IMR-90 (cell line): ENCODE measurements around the gene LAMC2. TPM values are rescaled to one million over a fixed set of nuclear protein-coding genes. Genes with fewer than 3 reads are reported as not detected.
A peak's percentile ranks its signal among the peaks of the same experiment; 100 is the strongest.

Experiments used
- ATAC-seq: fragments of 200-7000 bp; cut with Tn5 transposase; 2 replicates; pipeline ENCODE4 v1.9.1; 2020; ENCODE audit warnings: low read depth, mild to moderate bottlenecking, moderate library complexity
- BruUV-seq: library from RNA; stranded (reverse); fragments of 400-500 nt; replicated peaks from 2 replicates; lab custom pipeline; 2021; lab: Mats Ljungman, UMichigan
- CTCF ChIA-PET: fragments of 300-600 bp; formaldehyde crosslinking; extraction: SDS; loops from one replicate; lab custom pipeline; 2021; ENCODE audit warnings: antibody characterized with exemption; lab: Yijun Ruan, JAX
- POLR2A ChIA-PET: fragments of 300-600 bp; sonication (Branson Sonifier 250); formaldehyde crosslinking; loops from one replicate; lab custom pipeline; 2022; ENCODE audit warnings: antibody characterized with exemption; ENCODE audit not compliant: unreplicated experiment; lab: Charles Lee
- DNase-seq: peaks from one replicate; pipeline ENCODE4 v3.0.0; 2013
- H2AFZ ChIP-seq: replicated peaks from 2 replicates; pipeline ENCODE3; 2013; ENCODE audit warnings: low read length, mild to moderate bottlenecking; ENCODE audit not compliant: poor library complexity
- H2AK5ac ChIP-seq: 2 replicates; pipeline ENCODE4 v1.6.1; 2013; ENCODE audit warnings: low read depth, low read length, inconsistent platforms
- H2AK9ac ChIP-seq: replicated peaks from 2 replicates; pipeline ENCODE3; 2013; ENCODE audit warnings: mild to moderate bottlenecking, low read depth, low read length, moderate library complexity; ENCODE audit not compliant: poor library complexity
- H2BK120ac ChIP-seq: 2 replicates; pipeline ENCODE4 v1.6.1; 2013; ENCODE audit warnings: low read depth, low read length, inconsistent platforms
- H2BK15ac ChIP-seq: 3 replicates; pipeline ENCODE4 v1.6.1; 2013; ENCODE audit warnings: low read depth, low read length, inconsistent platforms
- H2BK20ac ChIP-seq: 2 replicates; pipeline ENCODE4 v1.6.1; 2013; ENCODE audit warnings: low read depth, mild to moderate bottlenecking, inconsistent platforms, low read length, moderate library complexity
- H2BK5ac ChIP-seq: 2 replicates; pipeline ENCODE4 v1.6.1; 2013; ENCODE audit warnings: mild to moderate bottlenecking, low read depth, low read length, inconsistent platforms; ENCODE audit not compliant: poor library complexity, severe bottlenecking
- H3K14ac ChIP-seq: replicated peaks from 2 replicates; pipeline ENCODE4 v1.6.1; 2013; ENCODE audit warnings: low read depth, low read length, inconsistent platforms
- H3K18ac ChIP-seq: 2 replicates; pipeline ENCODE4 v1.6.1; 2013; ENCODE audit warnings: low read depth, low read length, control low read depth
- H3K23ac ChIP-seq: 2 replicates; pipeline ENCODE4 v1.6.1; 2013; ENCODE audit warnings: low read depth, low read length, inconsistent platforms
- H3K27ac ChIP-seq: 2 replicates; pipeline ENCODE4 v1.5.1; 2013; ENCODE audit warnings: mild to moderate bottlenecking, control low read depth, low read length; ENCODE audit not compliant: insufficient read depth
- H3K27me3 ChIP-seq: 2 replicates; pipeline ENCODE4 v1.6.1; 2013; ENCODE audit warnings: low read length; ENCODE audit not compliant: control insufficient read depth, insufficient read depth
- H3K36me3 ChIP-seq: 2 replicates; pipeline ENCODE4 v1.6.1; 2013; ENCODE audit warnings: low read length, mixed read lengths; ENCODE audit not compliant: control insufficient read depth, insufficient read depth
- H3K4ac ChIP-seq: 2 replicates; pipeline ENCODE4 v1.6.1; 2013; ENCODE audit warnings: low read depth, low read length, inconsistent platforms
- H3K4me1 ChIP-seq: 2 replicates; pipeline ENCODE4 v1.6.1; 2013; ENCODE audit warnings: low read length, mixed read lengths; ENCODE audit not compliant: control insufficient read depth, insufficient read depth
- H3K4me2 ChIP-seq: 2 replicates; pipeline ENCODE4 v1.6.1; 2013; ENCODE audit warnings: low read depth, mild to moderate bottlenecking, control low read depth, low read length, moderate library complexity
- H3K4me3 ChIP-seq: 2 replicates; pipeline ENCODE4 v1.5.1; 2013; ENCODE audit warnings: low read depth, mild to moderate bottlenecking, control low read depth, low read length, moderate library complexity; ENCODE audit not compliant: insufficient read depth
- H3K56ac ChIP-seq: 2 replicates; pipeline ENCODE4 v1.6.1; 2013; ENCODE audit warnings: low read length, inconsistent platforms; ENCODE audit not compliant: insufficient read depth; ENCODE audit errors: extremely low read depth
- H3K79me1 ChIP-seq, 2 experiments: 2 replicates each; pipeline ENCODE4 v1.6.1; 2013; ENCODE audit warnings: low read length in 2 of 2, inconsistent platforms in 1 of 2, low read depth in 1 of 2
- H3K9ac ChIP-seq: 2 replicates; pipeline ENCODE4 v1.6.1; 2013; ENCODE audit warnings: low read depth, low read length, control low read depth
- H3K9me1 ChIP-seq: 2 replicates; pipeline ENCODE4 v1.6.1; 2013; ENCODE audit warnings: low read length, inconsistent platforms; ENCODE audit not compliant: insufficient read depth
- H3K9me3 ChIP-seq: 2 replicates; pipeline ENCODE4 v1.6.1; 2013; ENCODE audit warnings: low read length; ENCODE audit not compliant: control insufficient read depth, insufficient read depth
- H4K20me1 ChIP-seq: 2 replicates; pipeline ENCODE4 v1.6.1; 2013; ENCODE audit warnings: low read length, inconsistent platforms; ENCODE audit not compliant: insufficient read depth
- H4K5ac ChIP-seq: 2 replicates; pipeline ENCODE4 v1.6.1; 2013; ENCODE audit warnings: mild to moderate bottlenecking, low read depth, low read length, control low read depth
- H4K8ac ChIP-seq, 2 experiments: 2 replicates each; pipeline ENCODE4 v1.6.1; 2013; ENCODE audit warnings: low read depth in 2 of 2, low read length in 2 of 2, control low read depth in 1 of 2, inconsistent platforms in 1 of 2
- H4K91ac ChIP-seq: 2 replicates; pipeline ENCODE4 v1.6.1; 2013; ENCODE audit warnings: low read depth, low read length, inconsistent platforms; ENCODE audit not compliant: insufficient read depth
- BHLHE40 ChIP-seq: fragments of 150-350 bp; IDR thresholded peaks from 2 replicates; pipeline ENCODE4 v1.6.1; 2016; ENCODE audit warnings: mild to moderate bottlenecking, low read depth, low read length
- CEBPB ChIP-seq: IDR thresholded peaks from 2 replicates; pipeline ENCODE4 v1.6.1; 2012; ENCODE audit warnings: low read depth, low read length, improper control_type of control experiment
- CHD1 ChIP-seq: IDR thresholded peaks from 2 replicates; pipeline ENCODE4 v1.6.1; 2012; ENCODE audit warnings: low read depth, low read length, improper control_type of control experiment
- FOS ChIP-seq: fragments of 150-350 bp; IDR thresholded peaks from 2 replicates; pipeline ENCODE4 v1.6.1; 2016; ENCODE audit warnings: low read depth, low read length
- MAFK ChIP-seq: IDR thresholded peaks from 2 replicates; pipeline ENCODE4 v1.6.1; 2012; ENCODE audit warnings: low read depth, low read length, improper control_type of control experiment
- MAZ ChIP-seq: IDR thresholded peaks from 2 replicates; pipeline ENCODE4 v1.6.1; 2012; ENCODE audit warnings: low read depth, mild to moderate bottlenecking, low read length, improper control_type of control experiment, moderate library complexity, borderline replicate concordance
- MXI1 ChIP-seq: IDR thresholded peaks from 2 replicates; pipeline ENCODE4 v1.6.1; 2012; ENCODE audit warnings: low read depth, mild to moderate bottlenecking, low read length, moderate library complexity, borderline replicate concordance
- NFE2L2 ChIP-seq: fragments of 150-350 bp; IDR thresholded peaks from 2 replicates; pipeline ENCODE4 v1.6.1; 2016; ENCODE audit warnings: low read depth, mild to moderate bottlenecking, low read length
- POLR2A ChIP-seq: IDR thresholded peaks from 2 replicates; pipeline ENCODE4 v1.6.1; 2012; ENCODE audit warnings: mild to moderate bottlenecking, low read depth, low read length
- RAD21 ChIP-seq: IDR thresholded peaks from 2 replicates; pipeline ENCODE4 v1.6.1; 2012; ENCODE audit warnings: low read length, improper control_type of control experiment
- RCOR1 ChIP-seq: IDR thresholded peaks from 2 replicates; pipeline ENCODE4 v1.6.1; 2012; ENCODE audit warnings: mild to moderate bottlenecking, low read length, improper control_type of control experiment; ENCODE audit not compliant: insufficient replicate concordance
- RFX5 ChIP-seq: IDR thresholded peaks from 2 replicates; pipeline ENCODE4 v1.8.0; 2012; ENCODE audit warnings: low read depth, mild to moderate bottlenecking, low read length, moderate library complexity
- SMC3 ChIP-seq: fragments of 150-350 bp; IDR thresholded peaks from 2 replicates; pipeline ENCODE4 v1.6.1; 2016; ENCODE audit warnings: low read depth, mild to moderate bottlenecking, antibody characterized with exemption, low read length, moderate library complexity
- WGBS, 2 experiments: methylation state at CpG; one replicate each; pipeline versions ENCODE4 v1.1.5 to v1.1.7; 2013; ENCODE audit warnings: missing lambda C conversion rate in 2 of 2; ENCODE audit not compliant: insufficient read length in 1 of 2; ENCODE audit errors: extremely low coverage in 2 of 2; 5-methylcytosine and 5-hydroxymethylcytosine counted together
- dilution Hi-C: fragments of 300-500 bp; cut with HindIII; formaldehyde crosslinking; loops from one replicate; pipeline ENCODE4 v1.14.3; 2018; ENCODE audit warnings: low sequenced_read_pairs; ENCODE audit not compliant: unreplicated experiment
- in situ Hi-C: fragments of 300-500 bp; cut with MboI; formaldehyde crosslinking; loops from 3 replicates; pipeline ENCODE4 v1.14.3; 2019; ENCODE audit warnings: low sequenced_read_pairs, inconsistent platforms, mixed read lengths
- intact Hi-C: fragments of 100-400 bp; cut with micrococcal nuclease; formaldehyde crosslinking; loops from 2 replicates; pipeline ENCODE4 v1.10.0; 2022
- polyA plus RNA-seq, 3 experiments: library from polyadenylated mRNA; depleted of rRNA; stranded (reverse); fragments of >200 nt; gene quantifications; 2 replicates each; pipeline ENCODE4 v1.2.3, GENCODE V29; 2012; ENCODE audit warnings: low replicate concordance in 1 of 3
- total RNA-seq: library from RNA; depleted of rRNA; stranded (reverse); fragments of >200 nt; gene quantifications from 2 replicates; pipeline ENCODE4 v1.2.3, GENCODE V29; 2012
- TF ChIP-seq, protein P1 (sequence below): fragments of 150-350 bp; IDR thresholded peaks from 2 replicates; pipeline ENCODE4 v1.6.1; 2016; ENCODE audit warnings: low read depth, mild to moderate bottlenecking, low read length, moderate library complexity, borderline replicate concordance
- TF ChIP-seq, protein P2 (sequence below): fragments of 150-350 bp; IDR thresholded peaks from 2 replicates; pipeline ENCODE4 v1.6.1; 2017; ENCODE audit warnings: mild to moderate bottlenecking, antibody characterized with exemption, low read length, low read depth
- TF ChIP-seq, protein P3 (sequence below): conservative IDR thresholded peaks from 2 replicates; pipeline ENCODE4 v1.5.1; 2012; ENCODE audit warnings: mild to moderate bottlenecking, low read depth, low read length, improper control_type of control experiment

The LAMC2 gene
- total and polyA plus RNA-seq, 2 of the 4 experiments (the other 2 are of a cell fraction), result 2.3 to 2.8 TPM

DNA sequence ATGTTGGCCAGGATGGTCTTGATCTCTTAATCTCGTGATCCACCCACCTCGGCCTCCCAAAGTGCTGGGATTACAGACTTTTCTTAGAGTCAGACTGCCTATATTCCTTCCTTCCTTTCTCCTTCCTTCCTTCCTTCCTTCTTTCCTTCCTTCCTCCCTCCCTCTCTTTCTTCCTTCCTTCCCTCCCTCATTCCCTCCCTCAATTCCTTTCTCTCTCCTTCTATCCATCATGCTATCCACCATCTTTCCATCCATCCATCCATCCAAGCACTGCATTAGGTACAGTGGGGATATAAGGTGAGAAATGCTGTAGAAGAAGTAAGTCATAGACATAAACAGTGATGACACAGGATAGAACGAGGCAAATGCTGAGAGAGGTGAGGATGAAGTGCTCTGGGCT is 13.2 kb downstream of the LAMC2 start:
- no peaks in the 10 kb centered on the region for H3K36me3 ChIP-seq
- dilution Hi-C loops (no loop called here), intact Hi-C loops (no loop called here), in situ Hi-C loops (no loop called here)
- H3K27me3 ChIP-seq, result no peaks in the 10 kb centered on the region
- H2AFZ ChIP-seq, result no peak overlapping the region
- TF ChIP-seq RAD21 (no peak), SMC3 (no peak), RCOR1 (no peak), MXI1 (no peak), FOS (no peak), NFE2L2 (no peak), BHLHE40 (no peak), CHD1 (no peak), MAFK (no peak), POLR2A (no peak), RFX5 (no peak), MAZ (no peak), CEBPB (no peak)
- TF ChIP-seq, protein P1, sequence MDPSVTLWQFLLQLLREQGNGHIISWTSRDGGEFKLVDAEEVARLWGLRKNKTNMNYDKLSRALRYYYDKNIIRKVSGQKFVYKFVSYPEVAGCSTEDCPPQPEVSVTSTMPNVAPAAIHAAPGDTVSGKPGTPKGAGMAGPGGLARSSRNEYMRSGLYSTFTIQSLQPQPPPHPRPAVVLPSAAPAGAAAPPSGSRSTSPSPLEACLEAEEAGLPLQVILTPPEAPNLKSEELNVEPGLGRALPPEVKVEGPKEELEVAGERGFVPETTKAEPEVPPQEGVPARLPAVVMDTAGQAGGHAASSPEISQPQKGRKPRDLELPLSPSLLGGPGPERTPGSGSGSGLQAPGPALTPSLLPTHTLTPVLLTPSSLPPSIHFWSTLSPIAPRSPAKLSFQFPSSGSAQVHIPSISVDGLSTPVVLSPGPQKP, result no peak
- TF ChIP-seq, protein P2, sequence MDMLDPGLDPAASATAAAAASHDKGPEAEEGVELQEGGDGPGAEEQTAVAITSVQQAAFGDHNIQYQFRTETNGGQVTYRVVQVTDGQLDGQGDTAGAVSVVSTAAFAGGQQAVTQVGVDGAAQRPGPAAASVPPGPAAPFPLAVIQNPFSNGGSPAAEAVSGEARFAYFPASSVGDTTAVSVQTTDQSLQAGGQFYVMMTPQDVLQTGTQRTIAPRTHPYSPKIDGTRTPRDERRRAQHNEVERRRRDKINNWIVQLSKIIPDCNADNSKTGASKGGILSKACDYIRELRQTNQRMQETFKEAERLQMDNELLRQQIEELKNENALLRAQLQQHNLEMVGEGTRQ, result no peak
- TF ChIP-seq, protein P3, sequence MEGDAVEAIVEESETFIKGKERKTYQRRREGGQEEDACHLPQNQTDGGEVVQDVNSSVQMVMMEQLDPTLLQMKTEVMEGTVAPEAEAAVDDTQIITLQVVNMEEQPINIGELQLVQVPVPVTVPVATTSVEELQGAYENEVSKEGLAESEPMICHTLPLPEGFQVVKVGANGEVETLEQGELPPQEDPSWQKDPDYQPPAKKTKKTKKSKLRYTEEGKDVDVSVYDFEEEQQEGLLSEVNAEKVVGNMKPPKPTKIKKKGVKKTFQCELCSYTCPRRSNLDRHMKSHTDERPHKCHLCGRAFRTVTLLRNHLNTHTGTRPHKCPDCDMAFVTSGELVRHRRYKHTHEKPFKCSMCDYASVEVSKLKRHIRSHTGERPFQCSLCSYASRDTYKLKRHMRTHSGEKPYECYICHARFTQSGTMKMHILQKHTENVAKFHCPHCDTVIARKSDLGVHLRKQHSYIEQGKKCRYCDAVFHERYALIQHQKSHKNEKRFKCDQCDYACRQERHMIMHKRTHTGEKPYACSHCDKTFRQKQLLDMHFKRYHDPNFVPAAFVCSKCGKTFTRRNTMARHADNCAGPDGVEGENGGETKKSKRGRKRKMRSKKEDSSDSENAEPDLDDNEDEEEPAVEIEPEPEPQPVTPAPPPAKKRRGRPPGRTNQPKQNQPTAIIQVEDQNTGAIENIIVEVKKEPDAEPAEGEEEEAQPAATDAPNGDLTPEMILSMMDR, result no peak
- H3K4me1 ChIP-seq, result peaks cover 6% of the 10 kb centered on the region
- no peaks in the 10 kb centered on the region for H3K9me3 ChIP-seq
- 0 out of 3 replicates have a peak overlapping the region, but pooled peaks have one; percentile 3 for H2BK15ac ChIP-seq
- H4K5ac ChIP-seq, result no peak overlapping the region
- no peak overlapping the region; the same call in 1 of the 2 replicates for H2AK5ac ChIP-seq
- no peaks in the 10 kb centered on the region for H4K20me1 ChIP-seq
- H2AK9ac ChIP-seq, result no peak overlapping the region
- DNase-seq (no peak), ATAC-seq (no peak)
- H2BK5ac ChIP-seq, result no peak overlapping the region
- peaks cover 7% of the 10 kb centered on the region for H3K9me1 ChIP-seq
- no peak overlapping the region for H3K4me2 ChIP-seq
- H3K79me1 ChIP-seq, result no peaks in the 10 kb centered on the region
- BruUV-seq, result no TSS peak
- POLR2A ChIA-PET, result no interaction called here
- no peak overlapping the region for H3K9ac ChIP-seq
- no peak overlapping the region for H3K18ac ChIP-seq
- WGBS, 2 experiments, result 95% methylated on average over 3 of the region's 3 CpGs; no CpG with 5 or more reads in 1 of the 2 experiments
- H2BK120ac ChIP-seq, result no peak overlapping the region
- no peak overlapping the region for H3K23ac ChIP-seq
- no peak overlapping the region for H3K27ac ChIP-seq
- CTCF ChIA-PET, result no interaction called here
- no peak overlapping the region for H3K14ac ChIP-seq
- H3K4me3 ChIP-seq, result no peak overlapping the region
- no peak overlapping the region for H4K8ac ChIP-seq
- H4K91ac ChIP-seq, result no peak overlapping the region
- no peak overlapping the region for H3K56ac ChIP-seq
- H3K4ac ChIP-seq, result no peak overlapping the region
- H2BK20ac ChIP-seq, result no peak overlapping the region
